ENCODE data around the gene FAM3B. TPM values are rescaled to one million over a fixed set of nuclear protein-coding genes. Genes with fewer than 3 reads are reported as not detected.

FAM3B gene
- total and polyA plus RNA-seq, 9 of the 15 experiments (the other 6 are each of a cell fraction or from before 2014, with no cell fraction given): 0.04 to 0.18 (median 0.12) TPM; not detected in 5

- Histone ChIP-seq H3K36me3 (ENCODE audit: control insufficient read depth, insufficient read depth, low read length) (no peaks in the 10 kb centered on the region), H3K4me1 (replicated peaks in 1 of 2; ENCODE audit: control insufficient read depth in 2 of 2, insufficient read depth in 2 of 2, low read length in 2 of 2) (no peaks in the 10 kb centered on the region), H3K4me2 (ENCODE audit: insufficient read depth, low read length) (no peak overlapping the region), H3K9me3 (replicated peaks; ENCODE audit: control insufficient read depth, insufficient read depth, low read depth, low read length) (no peaks in the 10 kb centered on the region), H3K9me1 (ENCODE audit: control insufficient read depth, insufficient read depth, low read length) (no peaks in the 10 kb centered on the region), H3K27me3 (ENCODE audit: control insufficient read depth in 2 of 2, insufficient read depth in 2 of 2, low read length in 2 of 2) (peaks cover 2 to 44% of the 10 kb centered on the region in 2 experiments; a peak in 3 of 5 replicates), H4K20me1 (replicated peaks; ENCODE audit: control insufficient read depth, insufficient read depth, low read length) (peaks cover 7% of the 10 kb centered on the region; the same call in 1 of the 2 replicates), H3K79me2 (ENCODE audit: control insufficient read depth, insufficient read depth, low read length) (no peaks in the 10 kb centered on the region), H3K9ac (ENCODE audit: insufficient read depth in 1 of 2, low read depth in 2 of 2, low read length in 2 of 2) (no peak overlapping the region), H3K4me3 (no peak overlapping the region), H3K27ac (ENCODE audit: extremely low read depth, low read depth, low read length) (no peak overlapping the region), H2AFZ (ENCODE audit: low read depth, low read length) (no peak overlapping the region)
- intact Hi-C loops (cut with micrococcal nuclease): no loop called here
- BruUV-seq (replicated peaks): no TSS peak
- POLR2A ChIA-PET: interaction anchor here (1.6 kb wide), 1 partner anchor 9 kb away, joined by 3 read pairs; no protein-coding TSS in a partner anchor
- WGBS (ENCODE audit: insufficient coverage, low coverage, missing lambda C conversion rate): 2% methylated on average over 7 of the region's 8 CpGs
- FAIRE-seq (no peak), DNase-seq (ENCODE audit: extremely low read depth in 1 of 4, low spot score in 3 of 4) (no peak), ATAC-seq (no peak)
- TF ChIP-seq SMARCE1 (IDR thresholded peaks at IDR 0.05) (no peak), ZNF121 (CRISPR knock-in tag; conservative IDR thresholded peaks at IDR 0.05) (no peak), GTF2B (IDR thresholded peaks at IDR 0.05; ENCODE audit: extremely low read depth, insufficient read length) (no peak), MCM2 (IDR thresholded peaks at IDR 0.05; ENCODE audit: low read depth) (no peak), CTCFL (IDR thresholded peaks at IDR 0.05; ENCODE audit: borderline replicate concordance, insufficient read depth, low read depth, low read length, poor library complexity, severe bottlenecking) (no peak), DACH1 (IDR thresholded peaks at IDR 0.05; ENCODE audit: partially characterized antibody) (no peak), CC2D1A (IDR thresholded peaks at IDR 0.05) (no peak), HEY1 (CRISPR knock-in tag; IDR thresholded peaks at IDR 0.05; ENCODE audit: borderline replicate concordance) (no peak)
- in situ Hi-C loops (cut with MboI): no loop called here
- CTCF ChIA-PET (ENCODE audit: low intra/inter-chr PET ratio): no interaction called here
These were observed 62.2 kb downstream of the FAM3B start for GRCh38 chr21:41378849-41379248.
